ENCODE data around the gene TCFL5.

DNA sequence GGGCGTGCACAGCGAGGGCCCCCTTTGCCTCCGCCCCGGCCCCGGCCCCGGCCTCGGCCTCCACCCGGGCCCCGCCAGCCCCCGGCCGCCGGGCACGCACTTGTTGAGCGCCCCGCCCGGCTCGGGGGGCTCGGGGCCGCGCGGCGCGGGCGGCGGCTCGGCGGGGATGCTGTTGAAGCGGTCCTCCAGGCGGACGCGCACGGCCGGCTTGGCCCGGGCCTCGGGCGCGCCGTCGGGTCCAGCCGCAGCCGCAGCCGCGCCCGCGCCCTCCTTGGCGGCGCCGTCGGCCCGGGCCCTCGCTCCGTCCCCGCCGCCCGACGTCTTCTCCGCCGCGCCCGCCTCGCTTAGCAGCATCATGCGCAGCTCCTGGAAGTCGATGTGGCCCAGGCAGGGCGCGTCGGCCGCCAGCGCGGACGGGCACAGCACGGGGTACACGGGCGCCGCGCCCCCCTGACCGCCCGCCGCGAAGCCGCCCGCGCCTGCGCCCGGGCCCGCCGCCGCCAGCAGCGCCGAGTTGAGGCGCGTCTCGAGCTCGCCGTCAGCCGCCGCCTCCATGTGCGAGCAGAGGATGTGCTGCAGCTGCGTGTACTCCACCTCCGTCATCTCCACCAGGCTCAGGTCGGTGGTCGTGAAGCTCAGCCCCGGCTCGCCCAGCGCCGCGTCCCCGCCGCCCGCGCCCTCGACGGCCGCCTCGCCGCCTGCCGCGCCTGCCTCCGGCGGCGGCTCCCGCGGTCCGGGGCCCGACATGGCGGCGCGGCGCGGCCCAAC, 514 bp downstream of the TCFL5 start:
- TF ChIP-seq, protein P1, sequence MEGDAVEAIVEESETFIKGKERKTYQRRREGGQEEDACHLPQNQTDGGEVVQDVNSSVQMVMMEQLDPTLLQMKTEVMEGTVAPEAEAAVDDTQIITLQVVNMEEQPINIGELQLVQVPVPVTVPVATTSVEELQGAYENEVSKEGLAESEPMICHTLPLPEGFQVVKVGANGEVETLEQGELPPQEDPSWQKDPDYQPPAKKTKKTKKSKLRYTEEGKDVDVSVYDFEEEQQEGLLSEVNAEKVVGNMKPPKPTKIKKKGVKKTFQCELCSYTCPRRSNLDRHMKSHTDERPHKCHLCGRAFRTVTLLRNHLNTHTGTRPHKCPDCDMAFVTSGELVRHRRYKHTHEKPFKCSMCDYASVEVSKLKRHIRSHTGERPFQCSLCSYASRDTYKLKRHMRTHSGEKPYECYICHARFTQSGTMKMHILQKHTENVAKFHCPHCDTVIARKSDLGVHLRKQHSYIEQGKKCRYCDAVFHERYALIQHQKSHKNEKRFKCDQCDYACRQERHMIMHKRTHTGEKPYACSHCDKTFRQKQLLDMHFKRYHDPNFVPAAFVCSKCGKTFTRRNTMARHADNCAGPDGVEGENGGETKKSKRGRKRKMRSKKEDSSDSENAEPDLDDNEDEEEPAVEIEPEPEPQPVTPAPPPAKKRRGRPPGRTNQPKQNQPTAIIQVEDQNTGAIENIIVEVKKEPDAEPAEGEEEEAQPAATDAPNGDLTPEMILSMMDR (IDR thresholded peaks at IDR 0.05; ENCODE audit: low read depth, low read length), result no peak
- TF ChIP-seq EZH2phosphoT487 (IDR thresholded peaks at IDR 0.05; ENCODE audit: low read depth), result no peak

Measured in OCI-LY3 (cell line).